Muscle layer of duodenum (tissue), 2 donors: ENCODE measurements around the gene MPL.

Experiments
- H3K27ac ChIP-seq: one replicate; pipeline ENCODE4 v1.7.0; 2013; ENCODE audit warnings: mild to moderate bottlenecking, low read length
- H3K27me3 ChIP-seq: one replicate; pipeline ENCODE4 v1.7.0; 2013; ENCODE audit warnings: low read depth, mild to moderate bottlenecking, control low read depth, low read length
- H3K36me3 ChIP-seq, 2 donors: one replicate each; pipeline ENCODE4 v1.7.0; 2013; ENCODE audit warnings: low read length in 2 of 2, control low read depth in 1 of 2, mild to moderate bottlenecking in 1 of 2; ENCODE audit not compliant: insufficient read depth in 2 of 2, control insufficient read depth in 1 of 2
- H3K4me1 ChIP-seq, 2 donors: one replicate each; pipeline ENCODE4 v1.7.0; 2013; ENCODE audit warnings: low read length in 2 of 2, mild to moderate bottlenecking in 2 of 2, control low read depth in 1 of 2, moderate library complexity in 1 of 2; ENCODE audit not compliant: insufficient read depth in 2 of 2, control insufficient read depth in 1 of 2
- H3K4me3 ChIP-seq, 2 donors: one replicate each; pipeline ENCODE4 v1.7.0; 2013; ENCODE audit warnings: low read length in 2 of 2, low read depth in 1 of 2, mild to moderate bottlenecking in 1 of 2
- H3K9me3 ChIP-seq, 2 donors: one replicate each; pipeline ENCODE4 v1.7.0; 2013; ENCODE audit warnings: low read length in 2 of 2, control low read depth in 1 of 2, mild to moderate bottlenecking in 1 of 2; ENCODE audit not compliant: control insufficient read depth in 1 of 2
- donor health status: healthy.

The MPL gene

DNA sequence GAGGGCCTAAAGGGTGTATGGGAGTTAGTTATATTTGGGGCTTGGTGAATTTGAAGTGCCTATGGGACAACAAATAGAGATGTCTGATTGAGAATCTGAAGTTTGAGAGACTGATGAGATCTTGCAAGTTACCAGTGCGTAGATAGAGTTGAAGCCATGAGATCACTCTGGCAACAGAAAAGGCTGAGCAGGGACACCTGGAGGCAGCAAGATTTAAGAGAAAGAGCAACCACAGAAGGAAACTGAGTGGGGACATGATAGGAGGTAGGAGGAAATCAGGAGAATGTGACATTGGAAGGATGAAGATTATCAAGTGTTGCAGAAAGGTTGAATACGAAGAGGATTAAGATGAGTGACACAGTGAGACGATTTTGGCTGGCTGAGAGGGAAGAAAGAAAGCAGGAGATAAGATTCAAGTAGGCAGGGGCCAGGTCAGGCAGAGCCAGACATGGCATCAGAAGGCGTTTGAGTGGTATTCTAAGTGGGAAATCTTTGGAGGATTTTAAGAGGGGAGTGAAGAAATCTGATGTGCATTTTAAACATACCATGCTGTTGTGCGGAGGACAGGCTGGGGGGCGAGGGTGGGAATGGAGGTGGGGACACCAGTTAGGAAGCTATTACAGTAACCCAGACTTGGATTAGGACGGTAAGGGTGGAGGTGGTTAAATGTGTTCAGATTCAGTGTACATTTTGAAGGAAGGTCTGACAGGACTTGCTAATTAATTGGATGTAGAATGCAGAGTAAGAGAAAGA lies 3.0 kb upstream of the MPL start:
- H3K4me3 ChIP-seq = no peak overlapping the region
- peaks cover 0 to 10% of the 10 kb centered on the region in 2 donors for H3K4me1 ChIP-seq
- H3K27ac ChIP-seq = no peak overlapping the region
- no peaks in the 10 kb centered on the region for H3K36me3 ChIP-seq
- H3K27me3 ChIP-seq = no peaks in the 10 kb centered on the region
- H3K9me3 ChIP-seq = no peaks in the 10 kb centered on the region

DNA sequence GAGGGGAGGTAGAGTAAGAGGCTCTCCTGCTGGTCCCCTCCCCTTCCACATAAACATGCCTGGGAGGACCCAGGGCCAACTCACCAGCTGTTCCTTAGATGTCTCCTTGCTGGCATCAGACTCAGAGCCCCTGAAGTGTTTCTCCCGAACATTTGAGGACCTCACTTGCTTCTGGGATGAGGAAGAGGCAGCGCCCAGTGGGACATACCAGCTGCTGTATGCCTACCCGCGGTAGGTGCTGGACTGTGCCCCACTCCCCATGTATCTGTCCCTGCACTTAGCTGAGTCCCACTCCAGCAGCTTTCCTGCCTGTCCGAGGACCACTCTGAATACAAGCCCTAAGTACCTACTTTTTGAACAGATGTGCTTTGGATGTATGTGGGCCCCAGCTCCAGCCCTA lies 383 bp downstream of the MPL start:
- Histone ChIP-seq H3K36me3 (no peaks in the 10 kb centered on the region), H3K9me3 (no peaks in the 10 kb centered on the region), H3K27ac (no peak overlapping the region), H3K4me3 (no peak overlapping the region), H3K27me3 (no peaks in the 10 kb centered on the region), H3K4me1 (no peaks in the 10 kb centered on the region)

DNA sequence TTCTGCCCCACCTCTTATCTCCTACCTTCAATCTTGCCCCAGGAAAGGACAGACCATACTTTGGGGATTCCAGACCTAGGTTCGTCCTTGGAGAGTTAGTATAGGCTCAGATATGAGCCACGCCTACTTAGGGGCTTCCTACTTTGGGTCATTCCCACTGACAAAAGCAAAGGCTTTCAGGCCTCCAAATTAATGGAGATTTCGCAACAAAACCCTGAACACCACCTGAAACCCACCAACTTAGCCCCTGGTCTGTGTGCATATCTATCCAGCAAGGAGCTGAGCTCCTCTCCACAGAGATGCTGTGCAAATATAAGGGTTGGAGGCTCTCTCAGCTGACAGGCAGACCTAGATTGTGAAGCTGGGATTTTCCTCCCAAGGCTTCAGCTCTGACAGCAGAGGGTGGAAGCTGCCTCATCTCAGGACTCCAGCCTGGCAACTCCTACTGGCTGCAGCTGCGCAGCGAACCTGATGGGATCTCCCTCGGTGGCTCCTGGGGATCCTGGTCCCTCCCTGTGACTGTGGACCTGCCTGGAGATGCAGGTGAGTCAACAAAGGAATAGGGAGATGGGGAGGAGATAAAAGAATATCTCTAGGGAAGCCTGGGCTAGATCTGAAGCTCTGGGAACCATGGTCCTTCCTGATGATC lies 2.1 kb downstream of the MPL start:
- Histone ChIP-seq H3K4me3 (no peak overlapping the region), H3K4me1 (no peaks in the 10 kb centered on the region), H3K27me3 (no peaks in the 10 kb centered on the region), H3K9me3 (no peaks in the 10 kb centered on the region), H3K27ac (no peak overlapping the region), H3K36me3 (no peaks in the 10 kb centered on the region)

DNA sequence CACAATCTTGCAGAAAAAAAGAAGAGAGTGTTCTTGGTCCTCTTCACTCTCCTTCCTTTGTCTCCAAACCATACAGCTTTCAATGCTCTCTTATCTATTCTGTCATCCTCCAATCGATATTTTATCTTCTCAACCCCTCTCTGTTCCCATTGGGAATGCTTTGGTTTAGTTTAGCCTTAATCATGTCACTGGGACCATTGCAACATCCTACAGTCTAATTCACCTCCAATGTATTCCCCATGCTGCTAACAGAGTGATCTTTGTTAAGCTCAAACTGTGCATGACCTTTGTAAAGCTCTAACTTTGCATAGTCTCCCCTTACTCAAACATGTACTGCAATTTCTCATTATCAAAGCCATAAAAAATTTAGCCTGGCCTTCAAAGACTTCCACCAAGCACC lies 2.9 kb downstream of the MPL start:
- no peaks in the 10 kb centered on the region for H3K36me3 ChIP-seq

DNA sequence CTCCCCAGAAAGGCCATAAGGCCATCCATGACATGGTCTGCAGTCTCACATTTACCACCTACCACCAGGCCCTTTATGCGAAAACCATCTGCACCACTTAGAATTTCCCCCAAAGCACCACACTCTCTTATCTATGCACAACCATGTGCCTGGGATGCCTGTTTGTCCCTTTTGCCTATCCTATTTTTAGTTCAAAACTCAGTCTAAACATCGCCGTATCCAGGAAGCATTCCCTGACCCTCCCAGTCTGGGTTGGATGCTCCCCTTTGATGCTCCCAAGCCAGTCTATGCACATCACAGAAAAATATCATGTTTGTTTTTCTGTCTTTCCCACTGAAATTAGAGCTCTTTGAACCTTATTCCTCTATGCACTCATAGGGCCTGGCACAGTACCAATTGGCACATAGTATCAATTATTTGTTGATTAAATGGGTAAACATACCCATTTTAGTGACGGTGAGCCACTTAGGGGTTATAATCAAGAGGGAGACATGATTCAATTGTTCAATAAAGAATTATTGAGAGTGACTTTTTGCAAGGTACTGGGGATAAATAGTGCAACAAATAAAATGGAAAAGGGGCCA lies 6.7 kb downstream of the MPL start:
- H3K9me3 ChIP-seq = no peaks in the 10 kb centered on the region
- H3K27me3 ChIP-seq = no peaks in the 10 kb centered on the region
- H3K4me1 ChIP-seq = peaks cover 0 to 2% of the 10 kb centered on the region in 2 donors
- H3K36me3 ChIP-seq = no peaks in the 10 kb centered on the region
- H3K4me3 ChIP-seq = no peak overlapping the region
- H3K27ac ChIP-seq = no peak overlapping the region

More for the DNA sequence above, 2.9 kb downstream of the MPL start:
- H3K27ac ChIP-seq = no peak overlapping the region
- no peaks in the 10 kb centered on the region for H3K9me3 ChIP-seq
- no peaks in the 10 kb centered on the region for H3K27me3 ChIP-seq
- no peak overlapping the region for H3K4me3 ChIP-seq
- H3K4me1 ChIP-seq = no peaks in the 10 kb centered on the region

DNA sequence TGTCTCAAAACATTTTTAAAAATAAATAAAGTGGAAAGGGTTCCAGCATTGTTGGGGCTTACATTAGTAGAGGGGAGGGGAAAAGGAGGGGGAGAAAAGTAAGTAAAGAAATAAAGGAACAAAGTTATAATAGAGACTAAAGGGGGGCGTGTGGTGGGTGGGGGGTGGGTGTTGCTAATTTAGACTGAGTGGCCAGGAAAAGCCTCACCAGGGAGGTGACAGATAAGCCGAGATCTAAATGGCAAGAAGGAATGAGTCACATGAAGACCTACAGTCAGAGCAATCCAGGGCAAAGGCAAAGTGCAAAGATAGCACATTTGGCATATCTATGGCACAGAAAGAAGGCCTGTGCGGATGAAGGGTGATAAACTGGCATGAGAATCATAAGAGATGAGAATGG lies 7.5 kb downstream of the MPL start:
- Histone ChIP-seq H3K36me3 (no peaks in the 10 kb centered on the region), H3K9me3 (no peaks in the 10 kb centered on the region), H3K27ac (peak overlapping the region; percentile 16), H3K4me3 (no peak overlapping the region), H3K4me1 (peaks cover 3 to 6% of the 10 kb centered on the region in 2 donors), H3K27me3 (no peaks in the 10 kb centered on the region)

DNA sequence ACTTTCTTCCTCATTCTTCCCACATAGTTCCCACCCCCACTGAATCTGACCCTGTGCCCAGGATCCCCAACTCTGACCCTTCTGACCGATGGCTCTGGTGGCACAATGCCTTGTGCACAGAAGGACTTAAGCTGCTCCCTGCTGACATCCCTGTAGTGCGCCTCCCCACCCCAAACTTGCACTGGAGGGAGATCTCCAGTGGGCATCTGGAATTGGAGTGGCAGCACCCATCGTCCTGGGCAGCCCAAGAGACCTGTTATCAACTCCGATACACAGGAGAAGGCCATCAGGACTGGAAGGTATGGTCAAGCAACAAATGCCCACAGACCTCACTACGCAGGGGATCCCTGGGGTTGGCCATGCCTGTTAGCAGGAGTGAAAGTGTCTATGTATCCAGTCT lies 9.0 kb downstream of the MPL start:
- H3K4me3 ChIP-seq = no peak overlapping the region
- H3K27me3 ChIP-seq = no peaks in the 10 kb centered on the region
- no peaks in the 10 kb centered on the region for H3K9me3 ChIP-seq
- no peak overlapping the region for H3K27ac ChIP-seq
- peaks cover 6% of the 10 kb centered on the region in 2 donors for H3K4me1 ChIP-seq
- H3K36me3 ChIP-seq = no peaks in the 10 kb centered on the region

DNA sequence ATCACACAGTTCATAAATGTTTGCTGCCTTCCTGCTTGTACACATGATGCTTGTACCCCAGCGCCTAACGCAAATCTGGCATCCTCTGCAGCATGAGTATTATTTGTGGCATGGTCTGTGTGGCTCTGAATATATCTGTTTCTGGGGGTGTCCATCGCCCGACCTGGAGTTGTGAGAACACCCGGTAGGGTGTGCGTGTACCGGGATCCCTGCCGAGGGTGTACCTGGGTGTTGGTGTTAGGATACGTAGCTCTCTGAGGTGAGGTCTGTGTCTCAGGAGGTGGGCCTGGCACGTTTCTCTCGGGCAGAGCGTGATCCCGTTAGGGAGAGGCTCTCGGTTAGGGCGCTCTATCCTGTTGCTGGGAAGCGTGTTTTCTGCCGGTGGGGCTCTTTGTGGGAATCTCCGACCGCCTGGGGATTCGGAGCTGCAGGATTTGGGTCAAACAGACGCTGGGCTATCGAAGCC lies 10.8 kb downstream of the MPL start:
- Histone ChIP-seq H3K36me3 (no peaks in the 10 kb centered on the region), H3K27ac (no peak overlapping the region), H3K4me1 (peaks cover 6% of the 10 kb centered on the region in 2 donors), H3K9me3 (no peaks in the 10 kb centered on the region), H3K27me3 (no peaks in the 10 kb centered on the region), H3K4me3 (peak overlapping the region; percentile 17 to 75)

DNA sequence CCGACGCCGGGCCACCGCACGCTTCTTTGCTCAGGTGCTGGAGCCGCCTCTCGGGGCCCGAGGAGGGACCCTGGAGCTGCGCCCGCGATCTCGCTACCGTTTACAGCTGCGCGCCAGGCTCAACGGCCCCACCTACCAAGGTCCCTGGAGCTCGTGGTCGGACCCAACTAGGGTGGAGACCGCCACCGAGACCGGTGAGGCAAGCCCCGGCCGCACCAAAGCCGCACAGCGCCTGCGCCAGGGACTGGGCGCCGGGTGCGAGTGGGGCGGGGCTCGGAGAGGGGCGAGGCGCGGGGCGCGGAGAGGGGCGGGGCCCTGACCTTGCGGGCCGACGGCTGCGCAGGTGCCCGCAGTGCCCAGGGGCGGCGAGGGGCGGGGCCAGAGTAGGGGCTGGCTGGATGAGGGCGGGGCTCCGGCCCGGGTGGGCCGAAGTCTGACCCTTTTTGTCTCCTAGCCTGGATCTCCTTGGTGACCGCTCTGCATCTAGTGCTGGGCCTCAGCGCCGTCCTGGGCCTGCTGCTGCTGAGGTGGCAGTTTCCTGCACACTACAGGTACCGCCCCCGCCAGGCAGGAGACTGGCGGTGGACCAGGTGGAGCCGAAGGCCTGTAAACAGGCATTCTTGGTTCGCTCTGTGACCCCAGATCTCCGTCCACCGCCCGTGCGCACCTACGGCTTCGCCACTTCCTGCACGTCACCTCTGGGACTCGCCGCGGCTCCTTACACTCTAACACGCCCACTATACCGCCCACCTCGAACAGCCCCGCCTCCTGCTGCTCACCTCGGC lies 11.4 kb downstream of the MPL start:
- Histone ChIP-seq H3K27me3 (no peaks in the 10 kb centered on the region), H3K27ac (peak overlapping the region; percentile 68), H3K4me1 (peaks cover 6% of the 10 kb centered on the region in 2 donors), H3K4me3 (peak overlapping the region; percentile 17 to 75), H3K36me3 (no peaks in the 10 kb centered on the region), H3K9me3 (no peaks in the 10 kb centered on the region)

DNA sequence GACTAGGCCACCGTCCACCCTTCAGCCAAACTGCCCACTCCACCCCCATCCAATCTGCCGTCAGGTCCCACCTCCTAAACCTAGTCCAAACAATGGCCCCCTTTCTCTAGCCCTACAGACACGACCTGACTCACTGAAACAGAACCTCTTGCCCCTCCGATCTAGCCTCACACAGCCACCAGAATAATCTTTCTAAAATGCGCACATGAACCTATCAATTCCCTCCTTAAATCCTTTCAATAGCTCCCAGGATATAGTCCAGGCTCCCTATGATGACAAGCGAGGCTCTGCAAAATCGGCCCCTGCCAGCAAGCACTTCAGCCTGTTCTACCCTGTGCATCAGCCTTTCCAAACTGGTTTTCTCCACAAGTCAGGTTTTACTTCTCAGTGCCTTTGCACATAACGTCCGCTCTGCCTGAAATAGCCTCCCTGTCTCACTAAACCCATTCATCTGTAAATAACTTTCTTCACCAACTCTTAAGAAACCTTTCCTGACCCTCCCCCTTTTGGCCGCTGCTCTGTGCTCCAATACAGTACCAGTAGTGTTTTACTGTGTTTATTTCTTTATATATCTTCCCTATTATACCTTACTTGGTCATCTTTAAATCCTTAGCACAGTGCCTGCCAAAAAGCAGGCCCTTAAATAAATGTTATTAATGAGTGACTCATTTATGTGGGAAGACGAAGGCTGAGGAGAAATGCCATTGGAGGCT lies 12.1 kb downstream of the MPL start:
- peak overlapping the region; percentile 17 to 75 for H3K4me3 ChIP-seq
- no peaks in the 10 kb centered on the region for H3K9me3 ChIP-seq
- peak overlapping the region; percentile 68 for H3K27ac ChIP-seq
- no peaks in the 10 kb centered on the region for H3K36me3 ChIP-seq
- no peaks in the 10 kb centered on the region for H3K27me3 ChIP-seq
- peaks cover 6% of the 10 kb centered on the region in 2 donors for H3K4me1 ChIP-seq
